Cardiac muscle cell (in vitro differentiated cells and primary cell): ENCODE measurements around the gene BPIFB4. TPM values are rescaled to one million over a fixed set of nuclear protein-coding genes. Genes with fewer than 3 reads are reported as not detected.

Experiments used
- DNase-seq, 2 donors: peaks; one replicate each; pipeline versions ENCODE4 v3.0.0 to v3.0.0-alpha.2; 2010 to 2017; ENCODE audit warnings: low read depth in 1 of 2, low spot score in 1 of 2
- H3K27ac ChIP-seq: fragments of 200-600 bp; sonication (generic); 2 replicates; pipeline ENCODE4 v1.5.1; 2016
- H3K27me3 ChIP-seq: fragments of 200-600 bp; sonication (generic); 2 replicates; pipeline ENCODE4 v1.6.0; 2016; ENCODE audit warnings: control low read depth
- H3K36me3 ChIP-seq: fragments of 200-600 bp; sonication (generic); 2 replicates; pipeline ENCODE4 v1.5.1; 2016; ENCODE audit warnings: control low read depth
- H3K4me1 ChIP-seq: fragments of 200-600 bp; sonication (generic); 2 replicates; pipeline ENCODE4 v1.8.1; 2017; ENCODE audit warnings: low read depth, mild to moderate bottlenecking, mixed run types
- H3K4me3 ChIP-seq: fragments of 200-600 bp; sonication (generic); 2 replicates; pipeline ENCODE4 v1.5.1; 2016; ENCODE audit warnings: mild to moderate bottlenecking
- H3K9me3 ChIP-seq: fragments of 200-600 bp; sonication (generic); 2 replicates; pipeline ENCODE4 v1.5.1; 2017; ENCODE audit warnings: low read depth, mild to moderate bottlenecking, control low read depth
- polyA plus RNA-seq: library from polyadenylated mRNA; unstranded; fragments of >200 nt; fragmentation: Nextera tagmentation; extraction: Ambion mirVana; gene quantifications from 2 replicates; pipeline ENCODE4 v1.2.1, GENCODE V29; 2016
- total RNA-seq: library from RNA; depleted of rRNA; stranded (reverse); fragments of >200 nt; gene quantifications from 2 replicates; pipeline ENCODE4 v1.2.3, GENCODE V29; 2016
- TF ChIP-seq, protein P1 (sequence below): IDR thresholded peaks from 2 replicates; pipeline ENCODE4 v1.5.1; 2012; ENCODE audit warnings: low read depth, mild to moderate bottlenecking, low read length

BPIFB4 gene
- total and polyA plus RNA-seq, 2 experiments from 2014 or later, result not detected

DNA sequence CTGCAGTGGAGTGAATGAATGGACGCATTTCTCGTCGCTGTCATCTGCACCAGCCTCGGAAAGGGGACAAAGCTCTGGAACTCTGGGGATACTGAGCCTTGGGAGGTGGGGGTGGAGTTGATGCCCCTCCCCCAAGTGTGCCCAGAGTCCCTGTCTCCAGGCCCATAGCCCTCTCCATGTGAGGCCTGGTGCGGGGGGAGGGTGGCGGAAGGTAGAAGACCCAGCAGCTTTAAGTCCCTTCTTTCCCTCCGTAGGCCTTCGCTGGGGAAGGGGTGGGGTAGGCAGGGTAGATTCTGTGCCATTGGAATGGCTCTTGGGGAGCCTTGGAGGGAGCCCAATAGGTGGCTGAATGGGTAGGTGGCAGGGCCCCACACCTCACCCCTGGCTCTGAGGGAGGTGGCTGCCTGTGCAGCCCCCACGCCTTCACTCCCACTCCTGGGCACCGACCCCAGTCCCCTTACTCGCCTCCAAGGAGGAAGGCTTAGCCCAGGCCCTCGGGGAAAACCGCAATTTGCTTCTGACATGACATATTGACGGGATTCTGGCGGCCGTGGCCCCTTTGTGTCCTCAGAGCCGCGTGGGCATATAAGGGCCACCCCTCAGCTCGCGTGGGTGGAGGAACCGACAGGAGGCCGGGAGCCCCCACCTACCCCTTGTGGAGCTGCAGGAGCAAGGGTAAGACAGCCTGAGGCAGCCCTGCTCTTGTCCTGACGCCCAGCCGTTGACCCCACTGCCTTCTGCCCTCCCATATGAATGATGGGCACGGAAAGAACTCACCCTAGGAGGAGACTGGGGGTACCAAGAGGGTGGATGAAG lies 25.9 kb upstream of the BPIFB4 start, which contains the start of gene BPIFB3:
Gene BPIFB3, plus strand, starts transcription at position 613 of the 816 bp plus-strand sequence. CDS start 1,533 bp downstream, outside the sequence.
- no peaks in the 10 kb centered on the region for H3K4me1 ChIP-seq
- H3K9me3 ChIP-seq, result no peaks in the 10 kb centered on the region
- no peak for DNase-seq
- TF ChIP-seq, protein P1, sequence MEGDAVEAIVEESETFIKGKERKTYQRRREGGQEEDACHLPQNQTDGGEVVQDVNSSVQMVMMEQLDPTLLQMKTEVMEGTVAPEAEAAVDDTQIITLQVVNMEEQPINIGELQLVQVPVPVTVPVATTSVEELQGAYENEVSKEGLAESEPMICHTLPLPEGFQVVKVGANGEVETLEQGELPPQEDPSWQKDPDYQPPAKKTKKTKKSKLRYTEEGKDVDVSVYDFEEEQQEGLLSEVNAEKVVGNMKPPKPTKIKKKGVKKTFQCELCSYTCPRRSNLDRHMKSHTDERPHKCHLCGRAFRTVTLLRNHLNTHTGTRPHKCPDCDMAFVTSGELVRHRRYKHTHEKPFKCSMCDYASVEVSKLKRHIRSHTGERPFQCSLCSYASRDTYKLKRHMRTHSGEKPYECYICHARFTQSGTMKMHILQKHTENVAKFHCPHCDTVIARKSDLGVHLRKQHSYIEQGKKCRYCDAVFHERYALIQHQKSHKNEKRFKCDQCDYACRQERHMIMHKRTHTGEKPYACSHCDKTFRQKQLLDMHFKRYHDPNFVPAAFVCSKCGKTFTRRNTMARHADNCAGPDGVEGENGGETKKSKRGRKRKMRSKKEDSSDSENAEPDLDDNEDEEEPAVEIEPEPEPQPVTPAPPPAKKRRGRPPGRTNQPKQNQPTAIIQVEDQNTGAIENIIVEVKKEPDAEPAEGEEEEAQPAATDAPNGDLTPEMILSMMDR, result no peak
- H3K27me3 ChIP-seq, result no peaks in the 10 kb centered on the region
- H3K27ac ChIP-seq, result no peak within 1 kb of the TSS
- no peaks in the 10 kb centered on the region for H3K36me3 ChIP-seq
- no peak within 1 kb of the TSS for H3K4me3 ChIP-seq

DNA sequence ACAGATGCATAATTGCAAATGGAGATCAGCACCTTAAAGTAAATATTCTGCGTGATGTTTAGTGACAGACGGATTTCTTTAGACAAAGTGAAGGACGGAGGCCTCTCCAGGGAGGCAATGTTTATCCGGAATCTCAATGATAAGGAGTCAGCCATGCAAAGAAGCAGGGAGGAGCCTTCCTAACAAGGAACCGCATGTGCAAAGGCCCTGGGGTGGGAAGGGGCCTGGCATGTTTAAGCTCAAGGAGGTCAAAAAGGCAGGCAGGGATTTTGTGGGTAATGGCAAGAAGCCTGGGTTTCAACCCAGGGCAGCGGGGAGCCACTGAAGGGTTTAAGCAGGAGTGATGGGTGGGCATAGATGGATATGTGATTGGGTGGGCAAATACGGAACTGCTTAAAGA lies 25.1 kb upstream of the BPIFB4 start:
- no peaks in the 10 kb centered on the region for H3K9me3 ChIP-seq
- H3K27me3 ChIP-seq, result no peaks in the 10 kb centered on the region
- DNase-seq, result no peak
- TF ChIP-seq, protein P1, result no peak
- H3K27ac ChIP-seq, result no peak overlapping the region
- no peaks in the 10 kb centered on the region for H3K36me3 ChIP-seq
- H3K4me3 ChIP-seq, result no peak overlapping the region
- H3K4me1 ChIP-seq, result no peaks in the 10 kb centered on the region

DNA sequence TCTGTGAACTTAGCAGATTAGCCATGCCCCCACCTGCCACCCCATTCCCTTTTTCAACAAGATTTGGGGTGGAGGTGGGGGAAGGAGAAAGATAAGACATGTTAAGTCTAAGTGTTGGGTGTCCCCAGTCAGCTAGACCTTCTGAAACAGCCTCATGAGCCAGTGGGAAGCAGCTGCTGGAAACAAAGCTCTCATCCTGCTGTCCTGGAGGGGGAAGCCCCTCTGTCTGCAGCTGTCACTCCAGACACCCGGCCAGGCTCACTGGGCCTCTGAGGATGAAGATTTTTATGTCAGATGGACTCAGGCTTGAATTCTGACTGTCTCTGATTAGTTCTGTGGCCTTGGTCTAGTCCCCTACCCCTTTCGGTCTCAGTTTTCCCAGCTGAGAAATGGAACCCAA lies 24.7 kb upstream of the BPIFB4 start:
- Histone ChIP-seq H3K36me3 (no peaks in the 10 kb centered on the region), H3K27ac (no peak overlapping the region), H3K27me3 (no peaks in the 10 kb centered on the region), H3K4me1 (no peaks in the 10 kb centered on the region), H3K4me3 (no peak overlapping the region), H3K9me3 (no peaks in the 10 kb centered on the region)
- TF ChIP-seq, protein P1, result no peak
- no peak for DNase-seq

DNA sequence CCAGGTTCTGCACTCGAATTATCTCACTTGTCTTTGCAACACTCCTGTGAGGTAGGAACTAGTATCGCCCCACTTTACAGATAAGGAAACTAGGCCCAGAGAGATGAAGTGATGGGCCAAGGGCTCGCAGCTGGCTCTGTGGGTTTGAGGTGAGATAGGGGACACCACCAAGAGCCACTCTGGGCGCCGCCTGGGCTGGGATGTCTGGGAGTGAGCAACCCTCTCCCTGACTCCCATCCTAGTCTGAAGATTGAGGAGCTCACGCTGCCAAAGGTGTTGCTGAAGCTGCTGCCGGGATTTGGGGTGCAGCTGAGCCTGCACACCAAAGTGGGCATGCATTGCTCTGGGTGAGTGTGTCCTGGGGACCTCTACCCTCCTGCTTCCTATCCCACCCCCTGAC lies 20.3 kb upstream of the BPIFB4 start:
- Histone ChIP-seq H3K36me3 (no peaks in the 10 kb centered on the region), H3K27me3 (no peaks in the 10 kb centered on the region), H3K4me1 (no peaks in the 10 kb centered on the region), H3K27ac (no peak overlapping the region), H3K9me3 (no peaks in the 10 kb centered on the region), H3K4me3 (no peak overlapping the region)
- TF ChIP-seq, protein P1, result no peak
- DNase-seq, result no peak

DNA sequence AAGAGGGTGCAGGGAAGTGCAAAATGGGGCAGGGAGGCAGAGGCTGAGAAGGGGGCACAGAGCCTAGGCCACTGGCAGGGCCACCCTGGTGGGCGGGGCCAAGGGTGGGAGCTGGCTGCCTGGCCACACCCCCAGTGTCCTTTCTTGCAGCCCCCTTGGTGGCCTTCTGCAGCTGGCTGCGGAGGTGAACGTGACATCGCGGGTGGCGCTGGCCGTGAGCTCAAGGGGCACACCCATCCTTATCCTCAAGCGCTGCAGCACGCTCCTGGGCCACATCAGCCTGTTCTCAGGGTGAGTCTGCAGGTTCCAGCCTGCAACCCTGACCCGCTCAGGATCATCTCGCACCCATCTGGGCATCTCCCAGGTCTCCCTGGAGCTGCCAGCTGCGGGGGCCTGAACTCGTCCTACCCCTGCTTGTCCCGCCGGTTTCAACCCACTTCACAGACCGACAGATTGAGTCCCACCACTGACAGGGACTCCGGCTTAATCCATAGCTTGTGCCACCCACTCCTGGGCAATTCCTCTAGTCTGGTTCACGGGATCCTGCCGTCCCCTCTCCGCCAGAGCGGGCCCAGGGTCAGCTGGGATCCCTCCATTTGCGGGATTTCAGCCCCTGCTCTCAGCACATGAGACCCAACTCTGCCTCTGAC lies 19.6 kb upstream of the BPIFB4 start:
- no peak for DNase-seq

More for the DNA sequence above, 19.6 kb upstream of the BPIFB4 start:
- Histone ChIP-seq H3K4me3 (no peak overlapping the region), H3K9me3 (no peaks in the 10 kb centered on the region), H3K36me3 (no peaks in the 10 kb centered on the region), H3K27ac (no peak overlapping the region), H3K4me1 (no peaks in the 10 kb centered on the region), H3K27me3 (no peaks in the 10 kb centered on the region)
- TF ChIP-seq, protein P1, result no peak
